GM13976 (cell line): ENCODE measurements around the gene CFAP410.

ENCODE experiments used
- DNase-seq: peaks from one replicate; pipeline ENCODE4 v3.0.0; 2012; ENCODE audit warnings: low spot score
- CTCF ChIP-seq: IDR thresholded peaks from 2 replicates; pipeline ENCODE4 v1.5.1; 2012; ENCODE audit warnings: borderline replicate concordance, mild to moderate bottlenecking; ENCODE audit not compliant: insufficient read depth; ENCODE audit errors: extremely low read depth, missing control alignments, control extremely low read depth
- in situ Hi-C: fragments of 300-500 bp; cut with MboI; formaldehyde crosslinking; loops from one replicate; pipeline ENCODE4 v1.12.0; 2022; ENCODE audit warnings: low sequenced_read_pairs, mixed read lengths, inconsistent platforms; ENCODE audit not compliant: unreplicated experiment

CFAP410 gene

GRCh38 chr21:44351535-44352252 is 12.5 kb upstream of the CFAP410 start:
- DNase-seq, result no peak
- in situ Hi-C loops, result loop anchor here (25.0 kb wide), 1 partner anchor 111 kb away; the partner anchor contains the start of gene LRRC3
- TF ChIP-seq CTCF, result no peak

GRCh38 chr21:44350773-44351481 is 11.7 kb upstream of the CFAP410 start:
- in situ Hi-C loops, result loop anchor here (25.0 kb wide), 1 partner anchor 111 kb away; the partner anchor contains the start of gene LRRC3
- no peak for DNase-seq
- no peak for TF ChIP-seq CTCF

DNA sequence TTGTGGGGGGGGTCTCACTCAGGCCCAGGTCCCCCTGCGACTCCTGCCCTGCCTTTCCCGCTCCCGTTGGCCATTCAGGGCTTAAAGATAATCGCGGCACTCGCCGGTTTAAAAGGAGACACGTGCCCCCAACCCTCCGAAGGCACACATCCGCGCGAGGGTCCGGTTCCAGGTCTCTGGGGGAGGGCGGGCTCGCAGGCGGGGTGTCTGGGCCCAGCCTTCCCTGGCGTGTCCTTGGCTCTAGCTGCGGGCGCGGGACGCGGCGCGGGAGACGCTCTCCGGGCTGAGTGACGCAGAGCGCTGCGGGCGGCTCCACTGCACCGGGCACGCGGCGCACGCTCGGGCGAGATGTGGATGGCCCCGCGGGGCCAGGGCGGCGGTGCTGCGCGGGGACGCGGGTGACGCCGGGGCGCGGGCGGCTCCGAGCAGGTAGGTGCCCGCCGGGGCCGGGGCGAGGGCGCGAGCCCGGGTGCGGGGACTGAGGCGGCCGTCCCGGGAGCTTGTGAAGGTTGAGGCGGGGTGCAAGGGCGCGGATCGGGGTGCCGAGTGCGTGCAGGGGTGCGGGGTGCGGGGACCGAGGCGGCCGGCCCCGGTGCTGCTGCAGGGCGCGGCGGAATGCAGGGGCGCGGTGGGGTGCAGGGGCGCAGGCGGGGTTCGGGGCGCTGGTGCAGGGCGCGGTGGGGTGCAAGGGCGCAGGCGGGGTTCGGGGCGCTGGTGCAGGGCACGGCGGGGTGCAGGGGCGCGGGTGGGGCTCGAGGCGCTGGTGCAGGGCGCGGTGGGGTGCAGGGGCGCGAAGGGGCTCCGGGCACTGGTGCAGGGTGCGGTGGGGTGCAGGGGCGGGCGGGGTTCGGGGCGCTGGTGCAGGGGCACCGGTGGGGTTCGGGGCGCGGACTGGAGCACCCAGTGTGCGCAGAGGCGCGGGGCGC is 10.9 kb upstream of the CFAP410 start:
- no peak for DNase-seq
- in situ Hi-C loops, result loop anchor here (10.0 to 25.0 kb wide), 2 partner anchors 112 to 445 kb away; partner anchors contain the start of gene LRRC3
- TF ChIP-seq CTCF, result no peak

- in situ Hi-C loops, result loop anchor here (10.0 kb wide), 1 partner anchor 445 kb away; no protein-coding TSS in a partner anchor
- TF ChIP-seq CTCF, result no peak
- DNase-seq, result no peak
These were observed 10.2 kb upstream of the CFAP410 start for GRCh38 chr21:44349416-44349846.

GRCh38 chr21:44348861-44349260 is 9.7 kb upstream of the CFAP410 start:
- no peak for TF ChIP-seq CTCF
- no peak for DNase-seq
- in situ Hi-C loops, result loop anchor here (10.0 kb wide), 1 partner anchor 446 kb away; no protein-coding TSS in a partner anchor

DNA sequence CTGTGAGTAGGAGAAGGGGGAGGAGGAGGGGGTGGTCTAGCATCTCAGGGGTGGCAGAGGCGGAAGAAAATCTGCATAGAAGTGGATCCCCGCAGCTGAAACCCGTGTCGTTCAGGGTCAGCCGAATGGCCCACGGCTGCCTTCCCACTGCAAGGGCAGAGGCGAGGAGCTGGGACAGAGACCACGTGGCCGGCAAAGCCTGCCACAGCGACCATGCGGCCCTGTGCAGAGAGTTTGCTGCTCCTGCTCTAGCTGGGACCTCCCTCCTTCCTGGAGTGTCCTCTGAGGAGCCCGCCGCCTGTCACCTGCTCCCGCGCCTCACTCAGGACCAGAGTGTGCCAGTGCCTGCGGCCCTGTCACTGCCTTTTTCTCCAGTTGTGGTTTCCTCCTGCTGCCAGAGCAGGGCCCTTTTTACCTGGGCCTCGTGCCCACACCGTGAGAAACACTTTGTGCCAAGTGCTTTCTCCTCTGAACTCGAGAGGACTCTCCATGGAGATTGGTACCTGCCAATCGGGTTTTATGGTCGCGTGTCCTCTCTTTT is 8.8 kb upstream of the CFAP410 start:
- no peak for TF ChIP-seq CTCF
- no peak for DNase-seq
- in situ Hi-C loops, result loop anchor here (10.0 kb wide), 1 partner anchor 447 kb away; no protein-coding TSS in a partner anchor
